GM12865 (cell line): ENCODE measurements around the gene WNT11.

ENCODE experiments used
- DNase-seq: peaks from one replicate; pipeline ENCODE4 v3.0.0; 2010; ENCODE audit warnings: low read depth
- H3K4me3 ChIP-seq: 2 replicates; pipeline ENCODE4 v1.5.1; 2011; ENCODE audit warnings: mild to moderate bottlenecking, low read depth, low read length, control low read depth
- CTCF ChIP-seq: IDR thresholded peaks from 2 replicates; pipeline ENCODE4 v1.5.1; 2011; ENCODE audit warnings: low read length, control low read depth, low read depth, inconsistent platforms; ENCODE audit not compliant: insufficient read depth; ENCODE audit errors: missing control alignments

Gene WNT11

GRCh38 chr11:76164861-76165751 is 41.2 kb downstream of the WNT11 start:
- DNase-seq = no peak
- no peak for TF ChIP-seq CTCF
- H3K4me3 ChIP-seq = no peak overlapping the region

GRCh38 chr11:76164081-76164480 is 42.2 kb downstream of the WNT11 start:
- no peak for DNase-seq
- TF ChIP-seq CTCF = no peak
- H3K4me3 ChIP-seq = no peak overlapping the region

GRCh38 chr11:76163289-76163880 is 42.9 kb downstream of the WNT11 start:
- no peak overlapping the region for H3K4me3 ChIP-seq
- DNase-seq = no peak
- no peak for TF ChIP-seq CTCF

GRCh38 chr11:76162336-76163288 is 43.7 kb downstream of the WNT11 start:
- no peak for TF ChIP-seq CTCF

GRCh38 chr11:76161261-76161961 is 44.9 kb downstream of the WNT11 start:
- no peak overlapping the region for H3K4me3 ChIP-seq
- TF ChIP-seq CTCF = no peak
- DNase-seq = no peak

More at GRCh38 chr11:76162336-76163288, 43.7 kb downstream of the WNT11 start:
- H3K4me3 ChIP-seq = no peak overlapping the region
- no peak for DNase-seq

- TF ChIP-seq CTCF = no peak
- no peak overlapping the region for H3K4me3 ChIP-seq
- DNase-seq = no peak
Observed at GRCh38 chr11:76160856-76161255, 45.4 kb downstream of the WNT11 start.
